ENCODE results near the gene GPD1.
A peak's percentile ranks its signal among the peaks of the same experiment; 100 is the strongest.

The GPD1 gene

DNA sequence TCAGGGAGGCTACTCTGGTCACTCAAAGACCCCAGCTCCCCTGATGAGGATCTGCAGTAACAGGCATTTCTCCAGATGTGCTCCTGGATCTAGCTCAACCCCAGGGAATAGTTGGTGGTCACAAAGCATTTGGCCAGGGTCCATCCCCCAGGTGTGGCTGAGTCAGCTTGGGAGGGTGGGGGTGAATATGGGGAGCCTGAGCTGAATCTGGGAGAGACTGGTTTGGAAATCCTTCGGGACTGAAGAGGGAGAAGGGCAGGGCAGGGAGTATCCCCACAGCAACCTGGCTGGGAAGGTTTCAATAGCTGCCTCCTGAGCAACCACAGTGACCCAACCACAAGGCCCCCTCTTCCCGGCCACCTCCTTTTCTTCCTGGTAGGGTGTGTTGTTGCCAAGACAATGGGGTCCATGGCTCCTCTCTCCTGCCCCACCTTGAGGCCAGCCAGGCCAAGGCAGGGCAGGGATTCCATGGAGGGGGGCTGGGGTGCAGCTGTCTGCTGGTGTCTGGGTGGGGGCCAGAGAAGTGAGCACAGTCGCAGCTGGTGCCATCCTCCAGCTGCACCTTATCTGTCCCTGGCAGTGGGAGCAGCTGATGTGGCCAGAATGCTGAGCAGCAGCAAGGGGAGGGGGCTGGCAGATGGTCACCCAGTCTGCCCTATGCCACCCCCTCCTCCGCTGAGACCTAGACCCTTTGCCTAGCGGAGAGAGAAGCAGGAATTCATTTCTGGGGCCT, 40.9 kb upstream of the GPD1 start:
- TF ChIP-seq, protein P1, sequence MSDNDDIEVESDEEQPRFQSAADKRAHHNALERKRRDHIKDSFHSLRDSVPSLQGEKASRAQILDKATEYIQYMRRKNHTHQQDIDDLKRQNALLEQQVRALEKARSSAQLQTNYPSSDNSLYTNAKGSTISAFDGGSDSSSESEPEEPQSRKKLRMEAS (IDR thresholded peaks at IDR 0.05; ENCODE audit: low read depth, low read length), result no peak
- no peak for TF ChIP-seq POLR2A (IDR thresholded peaks at IDR 0.05; ENCODE audit: extremely low read depth, insufficient read length)
- TF ChIP-seq MYC (IDR thresholded peaks at IDR 0.05; ENCODE audit: low read depth, low read length), result no peak
- TF ChIP-seq CTCF (IDR thresholded peaks at IDR 0.05; ENCODE audit: low read depth, low read length), result no peak
- no peak overlapping the region for H3K4me3 ChIP-seq (ENCODE audit: low read depth, low read length)
- DNase-seq (ENCODE audit: low read depth), result no peak

GRCh38 chr12:50065726-50066310, 38.0 kb upstream of the GPD1 start:
- no peak for TF ChIP-seq POLR2A (IDR thresholded peaks at IDR 0.05; ENCODE audit: extremely low read depth, insufficient read length)
- TF ChIP-seq, protein P1 (IDR thresholded peaks at IDR 0.05; ENCODE audit: low read depth, low read length), result no peak
- no peak for TF ChIP-seq CTCF (IDR thresholded peaks at IDR 0.05; ENCODE audit: low read depth, low read length)
- TF ChIP-seq MYC (IDR thresholded peaks at IDR 0.05; ENCODE audit: low read depth, low read length), result no peak
- H3K4me3 ChIP-seq (ENCODE audit: low read depth, low read length), result no peak overlapping the region
- no peak for DNase-seq (ENCODE audit: low read depth)

DNA sequence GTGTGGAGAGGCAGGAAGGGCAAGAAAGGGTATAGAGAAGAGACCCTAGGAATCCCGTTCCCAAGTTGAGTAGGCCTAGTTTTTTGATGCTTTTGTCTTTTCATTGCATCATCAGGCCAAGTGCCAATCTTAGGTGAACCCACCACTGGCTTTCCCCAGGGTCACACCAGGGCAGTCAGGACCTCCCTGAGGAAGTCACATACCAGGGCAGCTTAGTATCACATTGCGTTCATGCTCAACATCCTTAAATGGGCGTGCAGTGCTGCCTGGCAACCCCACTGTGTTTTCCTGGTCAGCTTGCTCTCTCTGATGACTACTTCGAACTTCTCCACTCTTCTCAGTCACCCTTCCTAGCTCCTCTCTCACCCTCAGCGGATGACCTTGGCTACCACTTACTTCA, 37.4 kb upstream of the GPD1 start:
- DNase-seq (ENCODE audit: low read depth), result peak; percentile 67
- TF ChIP-seq MYC (IDR thresholded peaks at IDR 0.05; ENCODE audit: low read depth, low read length) (no peak), CTCF (IDR thresholded peaks at IDR 0.05; ENCODE audit: low read depth, low read length) (no peak), POLR2A (IDR thresholded peaks at IDR 0.05; ENCODE audit: extremely low read depth, insufficient read length) (no peak)
- TF ChIP-seq, protein P1 (IDR thresholded peaks at IDR 0.05; ENCODE audit: low read depth, low read length), result no peak
- H3K4me3 ChIP-seq (ENCODE audit: low read depth, low read length), result no peak overlapping the region

DNA sequence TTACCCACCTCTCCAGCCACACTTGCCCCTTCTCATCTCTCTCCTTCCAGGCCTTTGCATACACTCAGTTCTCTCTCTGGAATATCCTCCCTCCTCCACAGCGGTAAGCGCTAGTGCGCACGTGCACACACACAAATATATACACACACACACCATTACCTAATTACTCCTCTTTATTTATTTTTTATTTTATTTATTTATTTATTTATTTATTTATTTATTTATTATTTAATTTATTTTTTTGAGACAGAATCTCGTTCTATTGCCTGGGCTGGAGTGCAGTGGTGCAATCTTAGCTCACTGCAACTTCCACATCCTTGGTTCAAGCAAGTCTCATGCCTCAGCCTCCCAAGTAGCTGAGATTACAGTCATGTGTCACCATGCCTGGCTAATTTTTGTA, 34.7 kb upstream of the GPD1 start:
- no peak overlapping the region for H3K4me3 ChIP-seq (ENCODE audit: low read depth, low read length)
- no peak for DNase-seq (ENCODE audit: low read depth)
- TF ChIP-seq CTCF (IDR thresholded peaks at IDR 0.05; ENCODE audit: low read depth, low read length), result no peak
- no peak for TF ChIP-seq POLR2A (IDR thresholded peaks at IDR 0.05; ENCODE audit: extremely low read depth, insufficient read length)
- no peak for TF ChIP-seq MYC (IDR thresholded peaks at IDR 0.05; ENCODE audit: low read depth, low read length)
- TF ChIP-seq, protein P1 (IDR thresholded peaks at IDR 0.05; ENCODE audit: low read depth, low read length), result no peak

GRCh38 chr12:50069539-50069938, 34.3 kb upstream of the GPD1 start:
- H3K4me3 ChIP-seq (ENCODE audit: low read depth, low read length), result no peak overlapping the region
- no peak for TF ChIP-seq CTCF (IDR thresholded peaks at IDR 0.05; ENCODE audit: low read depth, low read length)
- TF ChIP-seq POLR2A (IDR thresholded peaks at IDR 0.05; ENCODE audit: extremely low read depth, insufficient read length), result no peak
- TF ChIP-seq MYC (IDR thresholded peaks at IDR 0.05; ENCODE audit: low read depth, low read length), result no peak
- TF ChIP-seq, protein P1 (IDR thresholded peaks at IDR 0.05; ENCODE audit: low read depth, low read length), result no peak
- no peak for DNase-seq (ENCODE audit: low read depth)

Data from NB4 (cell line).